Muscle layer of duodenum (tissue), 2 donors: ENCODE data around the gene FBXO31.
A peak's percentile ranks its signal among the peaks of the same experiment; 100 is the strongest.
"Not testable (repeated sequence)": the region's sequence is repeated elsewhere in the genome, so short reads cannot be mapped to it uniquely, and the experiment has no call there.

ENCODE experiments used
- H3K27ac ChIP-seq: one replicate; pipeline ENCODE4 v1.7.0; 2013; ENCODE audit warnings: mild to moderate bottlenecking, low read length
- H3K27me3 ChIP-seq: one replicate; pipeline ENCODE4 v1.7.0; 2013; ENCODE audit warnings: low read depth, mild to moderate bottlenecking, control low read depth, low read length
- H3K36me3 ChIP-seq, 2 donors: one replicate each; pipeline ENCODE4 v1.7.0; 2013; ENCODE audit warnings: low read length in 2 of 2, control low read depth in 1 of 2, mild to moderate bottlenecking in 1 of 2; ENCODE audit not compliant: insufficient read depth in 2 of 2, control insufficient read depth in 1 of 2
- H3K4me1 ChIP-seq, 2 donors: one replicate each; pipeline ENCODE4 v1.7.0; 2013; ENCODE audit warnings: low read length in 2 of 2, mild to moderate bottlenecking in 2 of 2, control low read depth in 1 of 2, moderate library complexity in 1 of 2; ENCODE audit not compliant: insufficient read depth in 2 of 2, control insufficient read depth in 1 of 2
- H3K4me3 ChIP-seq, 2 donors: one replicate each; pipeline ENCODE4 v1.7.0; 2013; ENCODE audit warnings: low read length in 2 of 2, low read depth in 1 of 2, mild to moderate bottlenecking in 1 of 2
- H3K9me3 ChIP-seq, 2 donors: one replicate each; pipeline ENCODE4 v1.7.0; 2013; ENCODE audit warnings: low read length in 2 of 2, control low read depth in 1 of 2, mild to moderate bottlenecking in 1 of 2; ENCODE audit not compliant: control insufficient read depth in 1 of 2
- donor health status: healthy.

Gene FBXO31

GRCh38 chr16:87391324-87391949 lies 7.9 kb upstream of the FBXO31 start:
- peaks cover 0 to 10% of the 10 kb centered on the region in 2 donors for H3K36me3 ChIP-seq
- no peaks in the 10 kb centered on the region for H3K9me3 ChIP-seq
- peak overlapping the region; percentile 30 to 75 for H3K4me3 ChIP-seq
- peak overlapping the region; percentile 91 for H3K27ac ChIP-seq
- H3K4me1 ChIP-seq: peaks cover 24 to 32% of the 10 kb centered on the region in 2 donors
- no peaks in the 10 kb centered on the region for H3K27me3 ChIP-seq

GRCh38 chr16:87390641-87391323 lies 7.2 kb upstream of the FBXO31 start:
- Histone ChIP-seq H3K4me1 (peaks cover 24 to 32% of the 10 kb centered on the region in 2 donors), H3K27ac (peak overlapping the region; percentile 91), H3K36me3 (peaks cover 0 to 10% of the 10 kb centered on the region in 2 donors), H3K27me3 (no peaks in the 10 kb centered on the region), H3K9me3 (no peaks in the 10 kb centered on the region), H3K4me3 (peak overlapping the region; percentile 30 to 75)

DNA sequence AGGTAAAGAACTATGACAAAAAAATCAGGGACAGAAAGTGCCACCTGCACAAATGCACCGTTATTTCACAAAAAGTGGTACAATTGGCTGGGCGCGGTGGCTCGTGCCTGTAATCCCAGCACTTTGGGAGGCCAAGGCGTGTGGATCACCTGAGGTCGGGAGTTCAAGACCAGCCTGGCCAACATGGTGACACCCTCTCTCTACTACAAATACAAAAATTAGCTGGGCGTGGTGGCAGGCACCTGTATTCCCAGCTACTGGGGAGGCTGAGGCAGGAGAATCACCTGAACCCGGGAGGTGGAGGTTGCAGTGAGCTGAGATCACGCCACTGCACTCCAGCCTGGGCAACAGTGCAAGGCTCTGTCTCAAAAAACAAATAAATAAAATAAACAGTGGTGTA lies 6.3 kb upstream of the FBXO31 start:
- H3K27me3 ChIP-seq, H3K9me3 ChIP-seq, H3K27ac ChIP-seq, H3K4me3 ChIP-seq: not testable (repeated sequence)
- Histone ChIP-seq H3K4me1 (peaks cover 24 to 32% of the 10 kb centered on the region in 2 donors), H3K36me3 (peaks cover 0 to 10% of the 10 kb centered on the region in 2 donors)

DNA sequence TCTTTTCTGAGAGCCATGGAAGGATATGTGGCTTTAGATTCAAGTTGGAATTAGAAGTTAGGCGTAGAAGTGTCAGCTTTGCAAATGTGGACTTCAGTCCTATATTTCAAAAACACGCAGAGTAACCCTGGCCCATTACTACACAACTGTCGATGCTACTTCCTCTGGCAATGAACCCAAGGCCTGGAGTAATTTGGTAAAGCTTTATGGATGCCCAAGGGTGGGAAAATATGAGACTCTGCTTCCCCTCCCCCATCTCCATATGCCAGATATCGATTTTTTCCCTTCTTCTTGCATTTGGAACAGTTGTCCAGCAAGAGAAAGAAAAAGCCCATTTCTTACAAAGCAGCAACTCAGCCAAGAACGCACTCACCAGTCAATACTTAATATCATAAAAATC lies 5.7 kb upstream of the FBXO31 start:
- H3K9me3 ChIP-seq: no peaks in the 10 kb centered on the region
- no peak overlapping the region for H3K4me3 ChIP-seq
- H3K4me1 ChIP-seq: peaks cover 20 to 32% of the 10 kb centered on the region in 2 donors
- H3K27ac ChIP-seq: peak overlapping the region; percentile 19
- H3K36me3 ChIP-seq: peaks cover 0 to 10% of the 10 kb centered on the region in 2 donors
- H3K27me3 ChIP-seq: no peaks in the 10 kb centered on the region

GRCh38 chr16:87388818-87389134 lies 5.2 kb upstream of the FBXO31 start:
- H3K4me1 ChIP-seq: peaks cover 15 to 28% of the 10 kb centered on the region in 2 donors

DNA sequence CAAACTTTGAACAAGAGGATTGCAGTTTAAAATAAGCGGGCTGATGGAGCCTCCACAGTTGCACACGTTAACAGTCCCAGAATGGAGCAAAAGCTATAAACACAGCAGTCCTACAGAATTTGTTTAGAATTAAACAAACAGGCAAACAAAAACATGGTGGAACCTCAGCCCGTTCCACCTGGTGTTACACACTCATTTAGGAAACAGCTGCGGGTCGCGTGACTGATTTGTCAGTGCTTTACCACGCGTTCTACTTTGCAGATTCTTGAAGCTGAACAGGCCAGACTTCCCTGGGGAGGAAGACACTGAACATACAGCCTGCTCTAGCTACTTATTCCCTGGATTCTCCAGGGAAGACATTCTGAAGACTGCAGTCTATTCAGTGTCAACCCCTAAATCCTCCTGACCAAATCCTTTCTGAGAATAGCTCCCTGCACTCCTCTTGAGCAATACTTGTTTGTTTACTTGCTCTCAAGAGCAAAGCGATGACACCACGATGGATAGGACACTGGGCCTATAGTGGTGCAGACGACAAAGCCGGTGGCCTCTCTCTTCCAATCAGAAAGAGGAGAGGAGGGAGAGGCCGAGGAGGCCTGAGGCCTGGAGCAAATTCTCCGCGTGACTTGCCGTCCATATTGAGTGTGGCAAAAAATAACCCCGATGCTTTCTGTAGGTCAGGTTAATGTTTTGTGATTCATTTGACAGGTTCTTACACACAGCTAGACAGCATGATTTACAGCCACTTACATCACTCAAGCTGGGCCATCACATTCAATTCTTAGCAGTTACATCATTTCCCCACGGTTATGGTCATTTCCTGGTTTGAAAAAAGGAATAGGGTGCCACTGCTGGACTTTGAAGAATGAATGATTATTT lies 4.6 kb upstream of the FBXO31 start:
- Histone ChIP-seq H3K4me3 (peak overlapping the region; percentile 24), H3K27me3 (no peaks in the 10 kb centered on the region), H3K36me3 (peaks cover 0 to 10% of the 10 kb centered on the region in 2 donors), H3K4me1 (peaks cover 10 to 24% of the 10 kb centered on the region in 2 donors), H3K27ac (peak overlapping the region; percentile 95), H3K9me3 (no peaks in the 10 kb centered on the region)

More at GRCh38 chr16:87388818-87389134, 5.2 kb upstream of the FBXO31 start:
- H3K4me3 ChIP-seq: peak overlapping the region; percentile 24
- peaks cover 0 to 10% of the 10 kb centered on the region in 2 donors for H3K36me3 ChIP-seq
- H3K27ac ChIP-seq: peak overlapping the region; percentile 95
- H3K9me3 ChIP-seq: no peaks in the 10 kb centered on the region
- H3K27me3 ChIP-seq: no peaks in the 10 kb centered on the region

- H3K9me3 ChIP-seq, H3K36me3 ChIP-seq, H3K27ac ChIP-seq, H3K27me3 ChIP-seq: not testable (repeated sequence)
- Histone ChIP-seq H3K4me3 (peak overlapping the region; percentile 64 to 80), H3K4me1 (peaks cover 7 to 42% of the 10 kb centered on the region in 2 donors)
Observed at GRCh38 chr16:87384875-87385167, 1.2 kb upstream of the FBXO31 start.

GRCh38 chr16:87384162-87384874 lies 742 bp upstream of the FBXO31 start:
- no peaks in the 10 kb centered on the region for H3K27me3 ChIP-seq
- peaks cover 7 to 43% of the 10 kb centered on the region in 2 donors for H3K4me1 ChIP-seq
- H3K4me3 ChIP-seq: peak overlapping the region; percentile 64 to 80
- no peaks in the 10 kb centered on the region for H3K9me3 ChIP-seq
- peaks cover 0 to 6% of the 10 kb centered on the region in 2 donors for H3K36me3 ChIP-seq
- H3K27ac ChIP-seq: peak overlapping the region; percentile 80

DNA sequence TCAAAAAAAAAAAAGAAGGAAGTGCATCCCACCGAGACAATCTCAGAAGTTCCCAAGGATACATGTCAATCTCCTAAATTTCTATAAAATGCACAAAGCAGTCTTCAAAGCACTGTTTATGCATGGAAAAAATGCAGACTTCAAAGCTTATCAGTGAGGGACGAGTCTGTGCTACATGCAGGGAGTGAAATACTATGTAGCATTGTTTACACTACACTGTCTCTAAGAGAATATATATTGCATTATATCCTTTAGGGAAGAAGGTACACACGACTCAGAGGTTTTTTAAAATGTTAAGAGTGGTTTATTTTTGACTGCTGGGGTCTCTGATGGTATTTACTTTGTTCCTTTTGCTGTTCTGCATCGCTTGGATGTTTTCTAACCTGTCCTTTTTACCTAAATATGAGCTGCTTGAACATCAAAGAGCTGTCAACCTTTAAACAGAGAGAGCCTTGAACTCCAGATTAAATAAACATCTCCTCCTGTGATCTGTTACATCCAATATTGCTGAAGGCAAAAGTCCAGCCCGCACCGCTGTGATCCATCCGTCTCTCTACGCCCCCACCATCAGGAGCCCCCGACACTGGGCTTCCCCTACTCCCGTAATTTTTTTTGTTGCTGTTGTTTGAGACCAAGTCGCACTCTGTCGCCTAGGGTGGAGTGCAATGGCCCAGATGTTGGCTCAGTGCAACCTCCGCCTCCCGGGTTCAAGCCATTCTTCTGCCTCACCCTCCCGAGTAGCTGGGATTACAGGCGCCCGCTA lies 1.4 kb downstream of the FBXO31 start:
- Histone ChIP-seq H3K9me3 (no peaks in the 10 kb centered on the region), H3K36me3 (no peaks in the 10 kb centered on the region), H3K4me1 (peaks cover 0 to 47% of the 10 kb centered on the region in 2 donors), H3K27ac (no peak overlapping the region), H3K4me3 (peak overlapping the region; percentile 55 to 80), H3K27me3 (no peaks in the 10 kb centered on the region)

DNA sequence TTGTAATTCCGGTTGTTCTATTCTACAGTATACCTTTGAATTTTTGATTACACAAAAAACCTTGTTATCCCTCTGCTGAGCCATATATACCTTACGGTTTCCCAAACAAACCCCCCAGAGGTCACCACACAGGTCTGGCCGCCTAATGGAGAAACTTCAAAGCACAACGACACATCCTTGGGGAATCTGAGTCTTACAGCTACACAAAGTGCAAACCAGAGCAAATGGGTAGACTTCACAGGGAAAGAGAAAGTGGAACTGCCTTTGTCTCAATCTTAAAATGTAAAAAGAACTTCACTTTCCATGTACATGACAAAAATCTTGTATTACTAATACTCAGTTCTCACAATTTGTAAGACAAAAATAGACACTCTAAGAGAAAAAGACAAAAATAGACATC lies 2.7 kb downstream of the FBXO31 start:
- H3K27ac ChIP-seq: peak overlapping the region; percentile 74
- no peaks in the 10 kb centered on the region for H3K27me3 ChIP-seq
- H3K9me3 ChIP-seq: no peaks in the 10 kb centered on the region
- peaks cover 0 to 53% of the 10 kb centered on the region in 2 donors for H3K4me1 ChIP-seq
- H3K4me3 ChIP-seq: peak overlapping the region; percentile 60 to 80
- H3K36me3 ChIP-seq: no peaks in the 10 kb centered on the region
